OCI-LY1 (cell line): ENCODE data around the gene ANKRD45.

Experiments
- H2AFZ ChIP-seq: fragments of 200-600 bp; sonication (generic), shearing (Covaris generic); 2 replicates; pipeline ENCODE4 v1.6.0; 2014; ENCODE audit warnings: antibody characterized with exemption, mild to moderate bottlenecking, low read length
- H3F3A ChIP-seq: fragments of 200-600 bp; sonication (generic), shearing (Covaris generic); 2 replicates; pipeline ENCODE4 v1.6.0; 2014; ENCODE audit warnings: mild to moderate bottlenecking, antibody characterized with exemption, low read length, moderate library complexity; ENCODE audit not compliant: insufficient read depth
- H3K27ac ChIP-seq: fragments of 200-600 bp; sonication (generic); 2 replicates; pipeline ENCODE4 v1.5.1; 2014; ENCODE audit warnings: low read length, mixed run types, mild to moderate bottlenecking, low read depth; ENCODE audit not compliant: poor library complexity, severe bottlenecking
- H3K27me3 ChIP-seq: fragments of 200-600 bp; sonication (generic); 2 replicates; pipeline ENCODE4 v1.6.0; 2014; ENCODE audit warnings: antibody characterized with exemption, mild to moderate bottlenecking, low read length, moderate library complexity; ENCODE audit not compliant: insufficient read depth
- H3K36me3 ChIP-seq: fragments of 200-600 bp; sonication (generic); 2 replicates; pipeline ENCODE4 v1.6.1; 2014; ENCODE audit warnings: mild to moderate bottlenecking, antibody characterized with exemption, low read length, moderate library complexity, mixed read lengths; ENCODE audit not compliant: insufficient read depth
- H3K4me1 ChIP-seq: fragments of 200-600 bp; sonication (generic); 2 replicates; pipeline ENCODE4 v1.5.1; 2014; ENCODE audit warnings: mild to moderate bottlenecking, low read length, moderate library complexity; ENCODE audit not compliant: insufficient read depth, severe bottlenecking
- H3K4me2 ChIP-seq: fragments of 200-600 bp; sonication (generic), shearing (Covaris generic); 2 replicates; pipeline ENCODE4 v1.6.1; 2014; ENCODE audit warnings: low read length
- H3K4me3 ChIP-seq: fragments of 200-600 bp; sonication (generic); 2 replicates; pipeline ENCODE4 v1.5.1; 2014; ENCODE audit warnings: low read length, low read depth, mild to moderate bottlenecking, mixed read lengths; ENCODE audit not compliant: poor library complexity, severe bottlenecking
- H3K79me2 ChIP-seq: fragments of 200-600 bp; shearing (Covaris generic); 2 replicates; pipeline ENCODE4 v1.6.1; 2016; ENCODE audit warnings: mixed run types, low read length, mixed read lengths; ENCODE audit not compliant: insufficient read depth
- H3K9ac ChIP-seq: fragments of 200-600 bp; sonication (generic), shearing (Covaris generic); 2 replicates; pipeline ENCODE4 v1.6.1; 2014; ENCODE audit warnings: mild to moderate bottlenecking, low read length, mixed read lengths
- H3K9me2 ChIP-seq: fragments of 200-600 bp; sonication (generic), shearing (Covaris generic); 2 replicates; pipeline ENCODE4 v1.6.1; 2014; ENCODE audit warnings: low read depth, mild to moderate bottlenecking, low read length, mixed read lengths
- H3K9me3 ChIP-seq: fragments of 200-600 bp; shearing (Covaris generic); 2 replicates; pipeline ENCODE4 v1.6.1; 2014; ENCODE audit warnings: low read length, mixed read lengths
- H4K20me1 ChIP-seq: fragments of 200-600 bp; sonication (generic), shearing (Covaris generic); 2 replicates; pipeline ENCODE4 v1.6.0; 2016; ENCODE audit warnings: mild to moderate bottlenecking, low read length; ENCODE audit not compliant: insufficient read depth
- EZH2 ChIP-seq: fragments of 200-600 bp; sonication (generic), shearing (Covaris generic); IDR thresholded peaks from 2 replicates; pipeline ENCODE4 v1.8.0; 2017; ENCODE audit warnings: borderline replicate concordance, mixed run types, mild to moderate bottlenecking, antibody characterized with exemption, low read length, moderate library complexity, mixed read lengths
- TF ChIP-seq, protein P1 (sequence below): fragments of 200-600 bp; sonication (generic), shearing (Covaris generic); IDR thresholded peaks from 2 replicates; pipeline ENCODE4 v1.5.1; 2017; ENCODE audit warnings: mild to moderate bottlenecking, antibody characterized with exemption, low read length, moderate library complexity, mixed read lengths

ANKRD45 gene

DNA sequence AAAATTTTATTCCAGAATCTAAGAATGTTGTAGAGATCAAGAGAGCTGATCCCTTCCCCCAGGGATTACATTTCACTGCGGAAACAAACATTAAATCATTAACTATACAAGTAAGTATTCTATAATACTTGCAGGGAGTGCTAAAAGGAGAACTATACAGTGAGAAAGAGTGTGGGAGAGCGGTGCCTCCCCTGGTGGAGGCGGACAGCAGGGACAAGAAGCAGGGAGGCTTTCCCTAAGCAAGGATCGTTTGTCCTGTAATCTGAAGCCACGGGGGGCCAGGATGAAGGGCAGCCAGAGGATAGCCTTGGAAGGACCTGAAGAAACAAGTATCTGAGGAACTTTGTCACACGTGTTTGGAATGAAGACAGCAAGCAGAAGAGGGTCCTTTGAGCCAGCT lies 106.8 kb downstream of the ANKRD45 start:
- Histone ChIP-seq H3K36me3 (no peaks in the 10 kb centered on the region; the same call in 1 of the 2 replicates), H3K4me3 (no peak overlapping the region), H3K4me2 (no peak overlapping the region), H3K9ac (no peak overlapping the region), H3K9me2 (no peaks in the 10 kb centered on the region), H3K27ac (no peak overlapping the region), H3K79me2 (no peaks in the 10 kb centered on the region), H3F3A (no peaks in the 10 kb centered on the region), H2AFZ (no peak overlapping the region), H3K27me3 (no peaks in the 10 kb centered on the region), H3K4me1 (no peaks in the 10 kb centered on the region), H4K20me1 (no peaks in the 10 kb centered on the region), H3K9me3 (no peaks in the 10 kb centered on the region)
- no peak for TF ChIP-seq EZH2
- TF ChIP-seq, protein P1, sequence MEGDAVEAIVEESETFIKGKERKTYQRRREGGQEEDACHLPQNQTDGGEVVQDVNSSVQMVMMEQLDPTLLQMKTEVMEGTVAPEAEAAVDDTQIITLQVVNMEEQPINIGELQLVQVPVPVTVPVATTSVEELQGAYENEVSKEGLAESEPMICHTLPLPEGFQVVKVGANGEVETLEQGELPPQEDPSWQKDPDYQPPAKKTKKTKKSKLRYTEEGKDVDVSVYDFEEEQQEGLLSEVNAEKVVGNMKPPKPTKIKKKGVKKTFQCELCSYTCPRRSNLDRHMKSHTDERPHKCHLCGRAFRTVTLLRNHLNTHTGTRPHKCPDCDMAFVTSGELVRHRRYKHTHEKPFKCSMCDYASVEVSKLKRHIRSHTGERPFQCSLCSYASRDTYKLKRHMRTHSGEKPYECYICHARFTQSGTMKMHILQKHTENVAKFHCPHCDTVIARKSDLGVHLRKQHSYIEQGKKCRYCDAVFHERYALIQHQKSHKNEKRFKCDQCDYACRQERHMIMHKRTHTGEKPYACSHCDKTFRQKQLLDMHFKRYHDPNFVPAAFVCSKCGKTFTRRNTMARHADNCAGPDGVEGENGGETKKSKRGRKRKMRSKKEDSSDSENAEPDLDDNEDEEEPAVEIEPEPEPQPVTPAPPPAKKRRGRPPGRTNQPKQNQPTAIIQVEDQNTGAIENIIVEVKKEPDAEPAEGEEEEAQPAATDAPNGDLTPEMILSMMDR, result no peak

DNA sequence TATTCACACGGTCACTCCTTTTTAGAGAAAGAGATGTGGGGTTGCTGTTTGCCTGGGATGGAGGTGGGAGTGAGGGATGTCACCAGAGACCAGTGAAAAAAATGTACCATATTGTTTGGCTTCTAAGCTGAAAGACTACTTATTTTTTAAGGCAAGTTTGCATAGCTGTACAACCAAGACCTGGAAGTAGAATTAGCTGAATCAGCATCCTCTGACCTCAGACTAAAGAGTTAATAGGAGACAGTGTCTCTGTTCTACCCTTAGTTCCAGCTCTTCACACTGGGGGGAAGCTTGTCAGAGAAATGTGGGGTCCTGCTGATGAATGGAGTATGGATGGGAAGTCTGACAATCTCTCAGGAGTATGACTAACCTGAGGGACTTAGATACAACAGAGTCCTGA lies 108.4 kb downstream of the ANKRD45 start:
- no peaks in the 10 kb centered on the region for H3K4me1 ChIP-seq
- H3K36me3 ChIP-seq, result no peaks in the 10 kb centered on the region
- H2AFZ ChIP-seq, result no peak overlapping the region
- H3K9me3 ChIP-seq, result no peaks in the 10 kb centered on the region
- no peak overlapping the region for H3K4me3 ChIP-seq
- no peak overlapping the region for H3K4me2 ChIP-seq
- H3K9ac ChIP-seq, result no peak overlapping the region
- no peaks in the 10 kb centered on the region for H3K9me2 ChIP-seq
- TF ChIP-seq, protein P1, result no peak
- TF ChIP-seq EZH2, result no peak
- no peaks in the 10 kb centered on the region for H4K20me1 ChIP-seq
- no peaks in the 10 kb centered on the region for H3F3A ChIP-seq
- no peaks in the 10 kb centered on the region for H3K79me2 ChIP-seq
- H3K27me3 ChIP-seq, result no peaks in the 10 kb centered on the region
- H3K27ac ChIP-seq, result no peak overlapping the region

DNA sequence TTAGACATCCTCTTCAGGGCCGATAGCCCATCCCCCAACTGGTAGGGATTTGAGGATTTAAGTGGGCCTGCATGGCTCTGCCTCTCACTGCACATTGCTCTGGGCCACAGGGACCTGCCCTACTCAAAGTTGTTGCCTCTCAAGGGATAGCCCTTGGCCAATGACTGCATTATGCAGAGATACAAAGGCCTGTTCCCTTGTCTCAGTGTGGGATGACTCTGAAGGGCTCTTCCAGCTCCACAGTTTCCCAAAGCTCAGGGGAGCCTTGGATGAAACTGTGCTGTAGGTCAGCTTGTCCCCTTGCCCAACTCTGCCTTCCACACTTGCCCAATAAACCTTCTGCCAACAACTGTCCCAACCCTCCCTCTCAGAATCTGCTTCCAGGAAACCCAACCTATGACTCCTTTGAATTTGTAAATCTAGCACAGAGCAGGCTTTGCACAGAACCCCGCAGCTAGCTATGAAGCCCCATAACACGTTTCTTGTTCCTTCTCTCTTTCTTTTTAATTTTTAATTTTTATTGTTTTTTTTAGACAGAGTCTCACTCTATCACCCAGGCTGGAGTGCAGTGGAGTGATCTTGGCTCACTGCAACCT lies 109.3 kb downstream of the ANKRD45 start:
- no peaks in the 10 kb centered on the region for H3K36me3 ChIP-seq
- H3K4me2 ChIP-seq, result no peak overlapping the region
- no peak overlapping the region for H3K4me3 ChIP-seq
- H4K20me1 ChIP-seq, result no peaks in the 10 kb centered on the region
- H3K9ac ChIP-seq, result no peak overlapping the region
- TF ChIP-seq, protein P1, result no peak
- no peak for TF ChIP-seq EZH2
- no peaks in the 10 kb centered on the region for H3K79me2 ChIP-seq
- H3K4me1 ChIP-seq, result no peaks in the 10 kb centered on the region
- H3K9me3 ChIP-seq, result no peaks in the 10 kb centered on the region
- H3K27me3 ChIP-seq, result no peaks in the 10 kb centered on the region
- H3K27ac ChIP-seq, result no peak overlapping the region
- H3K9me2 ChIP-seq, result no peaks in the 10 kb centered on the region
- no peak overlapping the region for H2AFZ ChIP-seq
- H3F3A ChIP-seq, result no peaks in the 10 kb centered on the region
